Neuron (in vitro differentiated cells): ENCODE measurements around the gene TANGO2.

Experiments used
- H2AFZ ChIP-seq: one replicate; pipeline ENCODE4 v1.6.1; 2013; ENCODE audit warnings: low read depth, mild to moderate bottlenecking, inconsistent platforms, low read length, moderate library complexity
- H3K27me3 ChIP-seq: one replicate; pipeline ENCODE4 v1.6.1; 2013; ENCODE audit warnings: low read length; ENCODE audit not compliant: insufficient read depth
- H3K36me3 ChIP-seq: one replicate; pipeline ENCODE4 v1.6.1; 2013; ENCODE audit warnings: low read length; ENCODE audit not compliant: insufficient read depth
- H3K4me1 ChIP-seq: one replicate; pipeline ENCODE4 v1.6.1; 2013; ENCODE audit warnings: low read length; ENCODE audit not compliant: insufficient read depth
- H3K4me3 ChIP-seq: 2 replicates; pipeline ENCODE4 v1.5.1; 2013; ENCODE audit warnings: mild to moderate bottlenecking, low read length, moderate library complexity
- H3K9me3 ChIP-seq: one replicate; pipeline ENCODE4 v1.6.1; 2013; ENCODE audit warnings: low read length

TANGO2 gene

DNA sequence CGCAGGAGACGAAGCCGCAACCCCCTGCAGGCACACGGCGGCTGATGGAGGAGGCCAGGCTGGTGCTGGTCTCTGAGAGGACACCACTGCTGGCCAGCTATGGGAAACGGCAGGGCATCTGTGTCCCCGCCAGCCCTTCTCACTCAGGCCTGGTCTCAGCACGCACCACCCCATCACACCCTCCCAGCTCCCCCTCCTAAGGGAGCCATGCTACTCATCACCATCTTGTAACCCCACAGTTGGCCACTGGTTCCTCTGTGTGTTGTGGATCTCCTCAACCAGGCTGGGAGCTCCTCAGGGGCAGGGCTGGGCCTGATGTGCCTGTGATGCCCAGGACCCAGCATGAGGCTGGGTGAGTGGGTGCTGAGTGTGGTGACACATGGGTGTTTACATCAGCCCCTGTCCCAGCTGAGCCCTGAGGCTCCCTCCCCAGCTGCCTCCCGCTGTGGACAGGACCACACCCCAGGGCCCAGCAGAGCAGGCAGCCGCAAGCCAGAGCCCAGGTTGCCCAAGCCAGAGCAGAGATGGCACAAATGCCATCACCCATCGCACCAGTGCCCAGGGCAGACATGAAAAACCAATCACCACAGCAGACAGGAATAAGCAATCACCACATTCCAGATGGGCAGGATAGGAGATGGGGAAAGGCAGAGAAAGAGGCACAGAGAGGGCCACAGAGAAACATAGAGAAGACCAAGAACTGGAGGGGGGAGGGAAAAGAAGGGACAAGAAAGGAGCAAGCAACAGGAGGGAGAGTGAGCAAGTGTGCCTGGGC, 12.5 kb upstream of the TANGO2 start:
- Histone ChIP-seq H3K4me1 (peaks cover 4% of the 10 kb centered on the region), H3K9me3 (peaks cover 2% of the 10 kb centered on the region), H3K4me3 (no peak overlapping the region), H2AFZ (no peak overlapping the region), H3K27me3 (no peaks in the 10 kb centered on the region), H3K36me3 (no peaks in the 10 kb centered on the region)

DNA sequence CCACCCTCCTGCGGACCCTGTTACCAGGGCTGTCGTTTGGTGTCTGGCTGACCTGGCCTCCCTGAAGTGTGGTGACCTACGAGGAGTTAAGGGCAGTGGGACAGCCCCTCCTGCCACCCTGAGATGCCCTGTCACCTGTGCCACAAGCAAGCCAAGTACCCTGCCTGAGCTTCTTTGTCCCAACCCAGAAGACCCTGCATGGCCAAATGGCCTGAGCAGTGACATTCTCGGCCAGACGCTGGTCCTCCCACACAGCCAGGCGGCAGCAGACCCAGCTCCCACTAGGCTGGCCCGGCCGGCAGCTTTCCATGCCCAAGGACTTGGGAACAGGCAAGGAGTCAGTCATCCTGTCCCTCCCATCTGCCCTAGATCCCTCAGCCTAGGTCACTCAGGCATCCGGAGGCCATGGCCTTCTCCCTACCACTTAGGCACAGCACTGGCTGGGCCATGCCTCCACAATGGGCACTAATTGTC, 11.9 kb upstream of the TANGO2 start:
- Histone ChIP-seq H3K9me3 (peaks cover 2% of the 10 kb centered on the region), H3K4me3 (no peak overlapping the region), H2AFZ (no peak overlapping the region), H3K4me1 (peaks cover 4% of the 10 kb centered on the region), H3K36me3 (no peaks in the 10 kb centered on the region), H3K27me3 (no peaks in the 10 kb centered on the region)

DNA sequence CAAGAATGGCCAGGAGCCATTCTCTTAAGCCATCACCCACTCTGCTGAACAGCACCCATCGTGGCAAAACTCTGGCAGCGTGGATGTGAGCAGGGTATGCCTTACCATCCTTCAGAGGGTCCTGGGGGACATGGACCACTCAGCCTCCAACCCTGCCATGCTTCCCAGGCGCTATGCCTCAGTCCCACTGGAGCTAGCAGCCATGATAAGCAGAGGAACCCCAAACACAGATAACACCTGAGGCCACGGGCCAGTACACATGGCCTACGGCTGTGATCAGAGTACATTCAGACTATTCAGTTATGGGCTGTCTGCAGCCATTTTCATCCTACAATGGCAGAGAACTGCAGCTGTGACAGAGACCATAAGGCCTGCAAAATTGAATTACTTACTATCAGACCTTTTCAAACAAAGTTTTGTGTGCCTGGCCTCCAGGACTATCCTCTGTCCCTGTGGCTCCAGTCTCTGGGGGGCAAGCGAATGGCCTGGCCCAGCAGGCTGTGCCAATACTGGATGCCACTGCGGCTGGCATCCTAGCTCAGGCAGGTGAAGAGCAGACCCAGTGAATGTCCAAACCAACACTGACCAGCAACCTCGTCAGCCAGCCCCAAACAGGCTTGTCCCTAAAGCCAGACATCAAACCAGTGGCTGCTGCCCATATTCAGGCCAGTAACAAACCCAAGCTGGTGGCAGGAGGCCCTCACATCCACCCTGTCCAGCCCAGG, 11.2 kb upstream of the TANGO2 start:
- Histone ChIP-seq H3K9me3 (no peaks in the 10 kb centered on the region), H3K4me3 (no peak overlapping the region), H3K4me1 (peaks cover 4% of the 10 kb centered on the region), H3K36me3 (no peaks in the 10 kb centered on the region), H3K27me3 (no peaks in the 10 kb centered on the region), H2AFZ (no peak overlapping the region)

DNA sequence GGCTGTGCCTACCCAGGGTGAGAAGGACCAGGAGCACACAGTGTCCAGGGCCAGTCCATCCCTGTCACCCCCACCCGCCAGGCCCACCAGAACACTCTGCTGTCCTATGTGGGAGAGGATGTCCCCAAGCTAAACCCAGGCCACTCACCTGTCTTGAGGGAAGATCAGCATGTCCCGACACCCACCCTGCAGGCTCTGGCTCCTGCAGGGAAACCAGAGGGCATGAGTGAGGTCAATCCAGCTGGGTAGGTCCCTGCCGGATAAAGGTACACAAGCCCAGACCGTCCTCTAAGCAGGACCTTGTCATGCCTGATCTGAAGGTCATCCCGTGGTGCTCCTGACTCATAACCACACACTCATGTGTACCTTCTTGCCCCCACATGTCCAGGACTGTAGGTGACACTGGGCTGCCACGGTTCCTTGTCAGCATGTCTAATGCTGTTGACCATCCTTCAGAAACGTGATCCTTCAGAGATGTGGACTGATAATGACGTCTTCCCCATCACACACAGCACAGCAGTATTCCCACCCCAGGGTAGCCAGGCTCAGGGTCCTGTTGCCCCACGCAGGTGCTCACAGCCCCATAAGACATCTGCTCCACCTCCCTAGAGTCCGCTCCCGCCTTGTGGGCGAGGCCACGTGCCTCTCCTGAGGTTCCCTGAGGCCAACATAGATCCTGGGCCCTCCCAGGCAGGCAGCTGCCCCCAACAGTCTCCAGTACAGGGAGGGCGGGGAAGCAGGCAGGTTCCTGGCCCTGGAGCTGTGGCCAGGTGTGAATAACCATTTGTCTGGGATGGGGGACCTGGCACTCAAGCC, 10.4 kb upstream of the TANGO2 start:
- no peak overlapping the region for H3K4me3 ChIP-seq
- no peaks in the 10 kb centered on the region for H3K9me3 ChIP-seq
- H3K36me3 ChIP-seq = no peaks in the 10 kb centered on the region
- H3K27me3 ChIP-seq = peaks cover 4% of the 10 kb centered on the region
- H2AFZ ChIP-seq = no peak overlapping the region
- peaks cover 7% of the 10 kb centered on the region for H3K4me1 ChIP-seq

DNA sequence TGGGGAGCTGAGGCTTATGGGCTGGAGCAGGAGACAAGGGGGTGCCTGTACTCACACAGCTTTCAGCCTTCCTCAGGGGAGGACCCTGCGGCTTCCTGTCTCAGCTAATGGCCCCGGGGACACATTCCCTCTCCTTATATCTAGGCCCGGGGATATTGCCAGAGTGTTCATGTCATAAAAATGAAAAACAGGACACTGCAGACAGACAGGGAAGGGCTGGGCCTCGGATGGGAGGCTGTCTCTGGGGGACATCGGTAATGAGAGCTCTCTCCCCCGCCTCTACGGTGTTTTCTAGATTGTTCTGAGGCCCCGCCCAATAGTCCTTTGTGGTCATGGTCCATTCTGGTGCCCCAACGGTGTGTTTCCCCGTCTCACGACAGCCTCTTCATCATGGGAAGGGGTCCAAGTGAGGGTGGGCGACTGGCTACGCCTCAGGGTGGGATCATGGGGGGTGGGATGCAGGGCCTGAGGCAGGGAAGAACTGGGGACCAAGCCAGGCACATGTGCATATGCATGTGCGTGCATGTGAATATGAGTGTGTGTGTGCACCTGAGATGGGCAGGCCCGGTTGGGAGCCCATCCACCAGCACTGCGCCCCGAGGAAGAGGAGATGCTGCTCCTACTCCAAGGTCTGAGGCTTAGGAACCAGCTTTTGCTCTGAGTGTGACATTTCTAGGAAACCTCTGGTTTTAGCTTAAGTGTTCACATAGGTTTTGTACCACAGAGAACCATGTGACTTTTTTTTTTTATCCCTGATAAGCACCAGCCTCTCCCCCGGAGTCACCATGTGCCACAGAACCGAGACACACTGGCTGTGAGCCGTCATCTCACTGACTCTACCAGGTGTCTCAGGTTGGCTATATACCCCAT, 9.6 kb upstream of the TANGO2 start:
- Histone ChIP-seq H3K36me3 (no peaks in the 10 kb centered on the region), H2AFZ (no peak overlapping the region), H3K9me3 (no peaks in the 10 kb centered on the region), H3K4me3 (no peak overlapping the region), H3K27me3 (peaks cover 5% of the 10 kb centered on the region), H3K4me1 (peaks cover 7% of the 10 kb centered on the region)

DNA sequence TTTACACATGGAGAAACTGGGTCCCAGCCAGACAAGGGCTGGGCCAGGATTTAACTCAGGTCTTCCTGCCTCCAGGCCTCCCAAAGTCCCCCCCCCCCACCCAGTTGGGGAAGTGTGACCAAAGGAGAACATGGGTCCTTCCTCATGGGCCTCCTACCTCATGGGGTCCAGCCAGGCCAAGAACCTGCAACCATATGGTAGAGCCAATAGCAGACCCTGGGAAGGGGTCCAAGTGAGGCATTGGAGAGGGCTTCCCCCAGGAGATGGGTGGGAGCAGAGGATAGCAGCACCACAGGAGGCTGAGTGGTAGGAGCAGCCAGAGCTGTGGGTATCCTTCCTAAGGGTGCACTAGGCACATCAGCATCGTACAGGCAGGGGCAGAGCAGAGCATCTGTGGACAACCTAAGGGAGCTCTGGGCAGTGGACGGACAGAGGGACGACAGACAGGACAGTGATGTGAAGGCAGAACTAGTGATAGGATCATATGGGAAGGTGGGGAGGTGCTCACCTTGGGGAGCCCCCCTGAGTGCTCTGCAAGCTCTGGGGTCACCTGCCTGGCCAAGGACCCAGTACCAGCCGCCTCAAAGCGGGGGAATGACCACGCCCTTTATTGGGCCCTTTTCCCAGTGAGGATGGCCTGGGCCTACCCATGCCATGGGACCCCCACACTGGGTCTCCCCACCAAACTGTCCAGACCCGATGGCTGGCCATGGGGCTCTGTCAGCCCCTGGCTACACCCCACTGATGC, 8.7 kb upstream of the TANGO2 start:
- H3K4me1 ChIP-seq = peaks cover 9% of the 10 kb centered on the region
- no peak overlapping the region for H3K4me3 ChIP-seq
- no peak overlapping the region for H2AFZ ChIP-seq
- no peaks in the 10 kb centered on the region for H3K36me3 ChIP-seq
- peaks cover 6% of the 10 kb centered on the region for H3K27me3 ChIP-seq
- H3K9me3 ChIP-seq = no peaks in the 10 kb centered on the region

DNA sequence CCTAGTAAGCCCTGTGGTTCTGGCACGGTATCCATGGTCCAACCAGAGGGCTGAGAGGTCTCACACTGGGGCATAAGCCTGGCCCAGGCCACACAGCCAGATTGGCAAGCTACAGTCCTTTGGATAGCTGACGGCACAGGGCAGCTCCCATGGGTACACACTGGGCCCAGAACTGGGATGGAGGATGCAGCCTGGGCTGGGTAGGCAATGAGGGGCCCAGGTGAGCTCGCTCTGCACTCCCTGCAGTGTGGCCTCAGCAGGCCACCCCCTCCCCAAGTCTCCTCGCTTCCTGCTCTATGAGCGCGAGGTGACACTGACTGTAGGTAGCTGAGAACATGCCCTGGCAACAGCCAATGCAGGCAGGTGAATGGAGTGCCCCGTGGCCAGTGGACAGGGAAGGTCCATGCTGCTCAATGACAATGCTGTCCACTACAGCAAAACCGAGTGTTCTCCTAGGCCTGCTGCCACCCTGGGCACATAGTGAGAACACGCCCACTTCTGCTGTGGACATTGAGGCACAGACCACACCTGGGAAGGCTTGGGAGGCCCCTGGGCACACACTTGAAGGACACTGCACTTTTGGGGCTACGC, 8.1 kb upstream of the TANGO2 start:
- Histone ChIP-seq H3K27me3 (peaks cover 13% of the 10 kb centered on the region), H3K4me1 (peaks cover 14% of the 10 kb centered on the region), H2AFZ (no peak overlapping the region), H3K9me3 (no peaks in the 10 kb centered on the region), H3K36me3 (no peaks in the 10 kb centered on the region), H3K4me3 (no peak overlapping the region)

DNA sequence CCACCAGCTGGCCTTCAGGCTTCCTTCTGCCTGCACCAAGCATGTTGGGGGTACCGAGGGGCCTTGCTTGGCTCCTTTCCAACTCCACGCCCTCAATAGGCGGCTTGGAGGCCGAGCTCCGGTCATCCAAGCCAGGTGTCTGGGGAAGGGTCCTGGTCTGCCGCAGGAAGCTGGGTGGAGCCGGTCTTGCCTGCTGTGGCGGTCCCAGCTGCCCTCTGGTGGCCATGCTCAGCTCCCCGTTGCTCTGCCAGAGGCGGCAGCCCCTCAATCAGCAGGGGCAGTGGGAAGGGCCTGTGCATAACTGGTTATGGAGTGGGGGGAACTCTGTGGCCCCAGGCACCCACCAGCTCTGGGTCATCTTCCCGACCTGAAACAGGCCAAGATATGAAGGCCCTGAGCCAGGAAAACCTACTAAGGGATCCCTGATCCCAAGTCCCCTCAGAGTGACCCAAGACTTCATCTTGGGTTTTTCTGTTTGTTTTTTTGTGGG, 7.5 kb upstream of the TANGO2 start:
- peaks cover 19% of the 10 kb centered on the region for H3K27me3 ChIP-seq
- no peaks in the 10 kb centered on the region for H3K9me3 ChIP-seq
- H3K4me3 ChIP-seq = no peak overlapping the region
- H3K4me1 ChIP-seq = peaks cover 14% of the 10 kb centered on the region
- no peak overlapping the region for H2AFZ ChIP-seq
- H3K36me3 ChIP-seq = no peaks in the 10 kb centered on the region

DNA sequence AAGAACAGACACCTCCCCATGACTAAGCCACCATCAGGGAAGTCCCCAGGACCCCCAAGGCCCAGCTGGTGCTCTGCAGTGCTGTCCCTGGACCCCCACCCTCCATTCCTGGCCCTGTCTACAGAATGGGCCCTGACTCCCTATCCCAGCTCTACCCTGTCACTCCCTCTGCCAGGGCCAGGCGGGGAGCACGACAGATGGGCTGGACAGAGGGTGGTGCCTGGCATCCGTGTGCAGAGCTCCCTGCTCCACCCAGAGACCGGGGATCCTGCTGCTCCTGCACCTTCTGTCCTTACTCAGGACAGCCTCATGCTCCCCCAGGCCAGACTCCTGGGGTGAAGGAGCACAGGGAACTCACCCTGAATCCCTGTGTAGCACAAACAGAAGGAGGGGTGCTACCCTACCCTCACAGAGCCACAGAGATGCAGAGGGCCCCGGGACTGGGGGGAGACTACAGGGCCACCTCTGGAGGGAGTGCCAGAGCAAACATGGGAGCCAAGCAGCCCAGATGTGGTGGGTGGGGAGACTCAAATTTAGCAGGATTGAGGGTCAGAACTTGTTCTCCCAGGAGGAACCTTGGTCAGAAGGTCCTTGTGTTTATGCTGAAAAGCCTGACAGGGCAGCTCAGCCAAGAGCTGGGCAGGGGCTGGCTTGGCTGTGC, 6.3 kb upstream of the TANGO2 start:
- Histone ChIP-seq H3K27me3 (peaks cover 28% of the 10 kb centered on the region), H3K36me3 (no peaks in the 10 kb centered on the region)

DNA sequence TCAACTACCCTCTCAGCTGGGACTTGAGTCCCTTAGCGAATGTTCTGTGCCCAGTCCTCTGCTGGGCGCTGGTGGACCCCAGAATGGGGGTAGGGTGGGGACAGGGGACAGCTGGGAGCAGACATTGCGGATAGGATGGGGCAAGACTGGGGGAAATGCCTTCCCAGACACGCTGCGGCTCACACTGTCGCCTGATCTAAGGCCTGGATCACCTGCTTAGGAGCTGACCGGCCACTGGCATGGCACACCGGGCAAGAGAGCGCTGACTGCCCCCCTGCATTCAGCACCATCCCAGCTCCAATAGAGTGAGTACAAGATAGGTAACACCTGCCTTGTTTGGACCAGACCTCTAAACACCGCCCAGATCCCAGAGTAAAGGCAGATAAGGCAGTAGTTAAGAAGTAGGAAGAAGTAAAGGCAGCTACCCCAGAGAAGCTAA, 5.7 kb upstream of the TANGO2 start:
- Histone ChIP-seq H3K4me3 (no peak overlapping the region), H2AFZ (no peak overlapping the region), H3K9me3 (no peaks in the 10 kb centered on the region), H3K4me1 (peaks cover 14% of the 10 kb centered on the region), H3K36me3 (no peaks in the 10 kb centered on the region), H3K27me3 (peaks cover 33% of the 10 kb centered on the region)

More for the DNA sequence above, 6.3 kb upstream of the TANGO2 start:
- no peak overlapping the region for H3K4me3 ChIP-seq
- H3K4me1 ChIP-seq = peaks cover 14% of the 10 kb centered on the region
- H3K9me3 ChIP-seq = no peaks in the 10 kb centered on the region
- H2AFZ ChIP-seq = no peak overlapping the region
